ENCODE results near the gene SVIL.
A peak's percentile ranks its signal among the peaks of the same experiment; 100 is the strongest.

Gene SVIL, protein sequence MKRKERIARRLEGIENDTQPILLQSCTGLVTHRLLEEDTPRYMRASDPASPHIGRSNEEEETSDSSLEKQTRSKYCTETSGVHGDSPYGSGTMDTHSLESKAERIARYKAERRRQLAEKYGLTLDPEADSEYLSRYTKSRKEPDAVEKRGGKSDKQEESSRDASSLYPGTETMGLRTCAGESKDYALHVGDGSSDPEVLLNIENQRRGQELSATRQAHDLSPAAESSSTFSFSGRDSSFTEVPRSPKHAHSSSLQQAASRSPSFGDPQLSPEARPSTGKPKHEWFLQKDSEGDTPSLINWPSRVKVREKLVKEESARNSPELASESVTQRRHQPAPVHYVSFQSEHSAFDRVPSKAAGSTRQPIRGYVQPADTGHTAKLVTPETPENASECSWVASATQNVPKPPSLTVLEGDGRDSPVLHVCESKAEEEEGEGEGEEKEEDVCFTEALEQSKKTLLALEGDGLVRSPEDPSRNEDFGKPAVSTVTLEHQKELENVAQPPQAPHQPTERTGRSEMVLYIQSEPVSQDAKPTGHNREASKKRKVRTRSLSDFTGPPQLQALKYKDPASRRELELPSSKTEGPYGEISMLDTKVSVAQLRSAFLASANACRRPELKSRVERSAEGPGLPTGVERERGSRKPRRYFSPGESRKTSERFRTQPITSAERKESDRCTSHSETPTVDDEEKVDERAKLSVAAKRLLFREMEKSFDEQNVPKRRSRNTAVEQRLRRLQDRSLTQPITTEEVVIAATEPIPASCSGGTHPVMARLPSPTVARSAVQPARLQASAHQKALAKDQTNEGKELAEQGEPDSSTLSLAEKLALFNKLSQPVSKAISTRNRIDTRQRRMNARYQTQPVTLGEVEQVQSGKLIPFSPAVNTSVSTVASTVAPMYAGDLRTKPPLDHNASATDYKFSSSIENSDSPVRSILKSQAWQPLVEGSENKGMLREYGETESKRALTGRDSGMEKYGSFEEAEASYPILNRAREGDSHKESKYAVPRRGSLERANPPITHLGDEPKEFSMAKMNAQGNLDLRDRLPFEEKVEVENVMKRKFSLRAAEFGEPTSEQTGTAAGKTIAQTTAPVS (N-terminal part only)

DNA sequence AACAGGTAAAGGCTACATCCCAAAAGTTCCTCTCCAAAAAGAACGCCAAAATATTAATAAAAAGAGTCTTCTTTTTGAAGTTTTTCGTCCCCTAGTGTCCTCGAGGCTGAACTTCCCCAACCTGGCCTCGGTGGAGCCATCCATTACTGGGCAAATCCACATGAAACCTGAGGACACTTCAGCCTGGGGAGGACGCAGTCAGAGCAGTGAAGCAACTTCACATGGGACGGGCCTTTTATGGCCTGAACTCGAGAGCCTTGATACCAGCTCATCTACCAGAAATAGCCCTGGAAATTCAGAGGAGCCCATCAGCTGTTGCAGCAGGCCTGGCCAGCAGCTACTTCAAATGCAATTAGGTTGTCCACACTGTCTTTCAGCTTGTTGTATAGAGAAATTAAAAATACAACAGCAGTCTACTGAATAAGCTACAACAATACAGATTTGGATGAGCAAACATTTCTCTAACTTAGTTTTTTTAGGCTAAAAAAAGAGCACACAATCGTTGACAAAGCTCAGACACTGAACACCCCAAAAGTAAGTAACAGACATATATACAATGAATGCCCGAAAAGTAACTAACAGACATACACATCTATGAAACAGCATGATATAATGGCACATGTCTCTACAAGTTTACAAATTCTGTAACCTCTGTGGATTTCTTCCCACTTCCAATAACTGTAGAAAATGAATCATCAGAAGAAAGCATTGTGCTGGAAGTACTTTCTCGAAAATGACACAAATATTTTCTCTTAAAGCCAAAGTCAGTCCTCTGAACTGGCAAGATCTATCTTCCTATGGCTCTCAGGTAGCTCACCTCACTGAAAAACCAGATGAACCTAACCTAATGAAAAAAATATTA, at the start of gene SVIL:
Gene SVIL, minus strand, starts transcription at position 208 of the 862 bp plus-strand sequence. CDS start 79,913 bp downstream, outside the sequence.
- no peak for DNase-seq

DNA sequence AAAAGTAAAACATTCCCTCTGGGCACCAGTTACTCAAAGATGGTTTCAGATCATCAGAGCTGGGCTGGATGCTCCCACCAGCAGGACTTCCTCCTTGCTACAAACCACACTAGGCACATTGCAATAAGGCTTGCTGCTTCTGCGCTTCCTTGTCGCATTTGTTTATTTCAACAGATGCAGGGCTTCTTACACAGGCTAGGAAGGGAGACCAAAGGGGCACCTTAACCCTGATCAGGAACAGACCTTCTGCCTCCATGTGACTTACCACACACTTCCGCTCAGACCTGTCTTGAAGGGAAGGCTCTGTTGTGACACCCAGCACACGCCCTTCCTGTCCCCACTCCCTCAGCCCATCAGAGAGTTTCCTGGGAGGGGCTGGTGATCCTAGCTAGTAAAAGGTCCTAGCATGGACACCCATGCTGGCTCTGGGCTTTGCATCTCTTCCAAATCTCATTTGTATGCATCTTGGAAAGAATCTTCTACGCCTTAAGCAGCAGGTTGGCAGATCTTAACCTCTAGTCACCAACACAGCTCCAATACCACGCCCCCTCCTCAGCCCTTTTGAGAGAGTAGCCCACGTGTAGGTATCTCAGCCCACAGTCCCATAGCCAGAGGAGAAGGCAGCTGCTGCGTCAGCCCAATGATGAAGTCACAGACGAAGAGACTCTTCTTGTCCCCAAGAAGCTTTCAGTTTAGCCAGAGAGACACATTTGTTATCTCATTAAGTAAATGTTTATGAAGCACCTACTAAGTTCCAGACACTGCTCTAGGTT, 47.1 kb upstream of the SVIL start:
- no peak for DNase-seq

- no peak for DNase-seq
Observed at GRCh38 chr10:29680091-29680490, 45.3 kb upstream of the SVIL start.

DNA sequence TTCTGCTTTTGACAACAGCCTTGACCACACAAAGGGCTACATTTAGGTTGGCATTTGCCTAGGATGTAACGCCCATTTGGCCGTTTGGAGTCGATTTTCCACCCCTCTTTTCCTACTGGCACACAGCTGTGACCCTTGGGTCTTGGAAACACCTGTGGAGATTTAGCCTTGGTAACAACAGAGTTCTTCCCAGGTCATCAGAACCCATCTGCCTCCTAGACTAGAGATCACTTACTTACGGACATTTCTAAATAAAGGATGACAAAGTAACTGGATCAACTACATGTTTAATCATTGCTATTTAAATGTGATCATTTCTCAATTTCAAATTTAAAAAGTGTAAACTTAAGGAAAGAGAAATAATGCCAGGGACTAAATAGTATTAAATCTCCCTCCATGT, 42.0 kb upstream of the SVIL start:
- no peak for DNase-seq

DNA sequence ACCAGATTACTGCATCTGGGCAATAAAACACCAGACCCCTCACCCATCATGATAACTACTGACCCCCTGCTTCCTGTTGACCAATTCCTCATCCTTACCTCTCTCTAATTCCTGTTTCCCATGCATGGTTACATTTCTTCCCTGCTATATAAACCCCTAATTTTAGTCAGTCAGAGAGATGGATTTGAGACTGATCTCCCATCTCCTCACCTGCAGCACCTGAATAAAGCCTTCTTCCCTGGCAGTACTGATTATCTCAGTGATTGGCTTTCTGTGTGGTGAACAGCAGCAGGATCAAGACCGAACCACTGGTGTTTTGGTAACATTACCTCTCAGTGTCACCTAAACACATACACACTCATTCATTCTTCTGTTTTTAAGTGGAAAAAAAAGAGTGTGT, 41.2 kb upstream of the SVIL start:
- DNase-seq: no peak

GRCh38 chr10:29671968-29672367, 37.2 kb upstream of the SVIL start:
- no peak for DNase-seq

DNA sequence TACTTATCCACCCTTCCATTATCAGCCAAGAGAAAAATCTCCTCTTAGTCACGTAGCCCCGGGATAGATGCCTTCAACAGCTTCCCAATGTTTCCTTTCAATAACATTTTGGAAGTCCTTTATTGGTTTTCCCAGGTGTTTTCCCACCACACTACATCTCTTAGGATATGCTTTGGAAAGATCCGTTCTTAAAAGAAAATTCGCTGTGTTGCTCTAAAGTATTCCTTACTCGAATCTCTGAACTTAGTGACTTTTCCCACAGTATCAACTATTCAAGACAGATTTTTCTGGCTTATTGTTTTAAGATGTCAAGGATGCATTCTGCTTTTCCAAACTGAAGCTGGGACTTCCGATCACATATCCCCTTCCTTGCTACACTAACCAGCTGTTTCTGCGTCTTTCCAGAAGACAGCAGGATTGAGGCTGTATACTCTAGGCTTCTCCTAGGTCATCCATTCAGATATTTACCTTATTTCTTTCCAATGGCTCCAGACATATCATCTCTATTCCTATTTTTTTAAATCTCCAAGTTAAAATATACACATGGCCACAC, 36.5 kb upstream of the SVIL start:
- DNase-seq: no peak

- DNase-seq: no peak
Observed at GRCh38 chr10:29670761-29671160, 36.0 kb upstream of the SVIL start.

DNA sequence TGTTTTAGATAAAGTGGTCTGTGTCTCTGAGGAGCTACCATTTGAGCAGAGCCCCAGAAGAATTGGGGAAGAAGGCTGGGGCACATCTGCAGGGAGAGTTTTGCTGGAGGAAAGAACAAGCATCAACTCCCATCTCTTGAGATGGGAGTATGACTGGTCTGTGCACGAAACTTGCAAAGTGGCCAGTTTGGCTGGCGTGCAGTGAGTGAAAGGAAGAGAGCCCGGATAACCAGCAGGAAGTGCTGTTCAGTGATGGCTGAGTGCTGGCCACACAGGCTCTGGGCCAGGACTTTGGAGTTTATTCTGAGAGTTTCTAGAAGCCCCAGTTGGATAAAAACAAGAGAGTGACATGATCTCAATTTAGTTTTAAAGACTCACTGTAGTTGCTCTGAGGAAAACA, 34.4 kb upstream of the SVIL start:
- DNase-seq: no peak

DNA sequence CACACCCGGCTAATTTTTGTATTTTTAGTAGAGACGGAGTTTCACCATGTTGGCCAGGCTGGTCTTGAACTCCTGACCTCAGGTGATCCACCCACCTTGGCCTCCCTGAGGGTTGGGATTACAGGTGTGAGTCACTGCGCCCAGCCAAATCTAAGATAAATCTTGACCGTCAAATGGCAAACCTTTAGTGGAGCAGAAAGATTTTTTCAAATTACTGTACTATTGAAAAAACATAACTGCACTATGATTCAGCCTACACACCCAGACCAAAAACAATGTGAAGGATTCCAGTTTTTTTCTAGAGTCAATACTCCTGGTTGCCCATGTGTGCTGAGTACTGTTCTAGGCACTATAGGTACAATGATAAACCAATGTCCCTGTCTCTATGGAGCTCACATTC, 33.9 kb upstream of the SVIL start:
- DNase-seq: no peak

- no peak for DNase-seq
Observed at GRCh38 chr10:29667191-29667590, 32.4 kb upstream of the SVIL start.

GRCh38 chr10:29666201-29666600, 31.4 kb upstream of the SVIL start:
- no peak for DNase-seq

DNA sequence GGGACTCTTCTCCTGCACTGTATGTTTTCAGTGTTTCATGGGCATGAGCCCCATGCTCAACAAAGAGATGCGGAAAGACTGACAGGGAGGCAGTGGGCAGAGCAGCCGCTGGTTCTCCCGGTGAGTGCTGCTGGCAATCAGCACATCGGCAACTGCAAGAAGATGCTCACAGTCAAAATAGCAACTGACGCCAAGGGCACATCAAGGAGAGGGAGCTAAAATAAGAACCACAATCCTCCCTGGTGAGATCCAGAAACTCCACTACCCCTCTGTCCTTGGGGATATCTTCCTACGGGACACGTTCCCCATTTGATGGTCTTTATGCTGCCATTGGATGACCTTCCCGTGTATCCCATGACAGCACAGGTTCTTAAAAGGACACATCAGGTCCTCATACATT, 28.9 kb upstream of the SVIL start:
- DNase-seq: no peak

DNA sequence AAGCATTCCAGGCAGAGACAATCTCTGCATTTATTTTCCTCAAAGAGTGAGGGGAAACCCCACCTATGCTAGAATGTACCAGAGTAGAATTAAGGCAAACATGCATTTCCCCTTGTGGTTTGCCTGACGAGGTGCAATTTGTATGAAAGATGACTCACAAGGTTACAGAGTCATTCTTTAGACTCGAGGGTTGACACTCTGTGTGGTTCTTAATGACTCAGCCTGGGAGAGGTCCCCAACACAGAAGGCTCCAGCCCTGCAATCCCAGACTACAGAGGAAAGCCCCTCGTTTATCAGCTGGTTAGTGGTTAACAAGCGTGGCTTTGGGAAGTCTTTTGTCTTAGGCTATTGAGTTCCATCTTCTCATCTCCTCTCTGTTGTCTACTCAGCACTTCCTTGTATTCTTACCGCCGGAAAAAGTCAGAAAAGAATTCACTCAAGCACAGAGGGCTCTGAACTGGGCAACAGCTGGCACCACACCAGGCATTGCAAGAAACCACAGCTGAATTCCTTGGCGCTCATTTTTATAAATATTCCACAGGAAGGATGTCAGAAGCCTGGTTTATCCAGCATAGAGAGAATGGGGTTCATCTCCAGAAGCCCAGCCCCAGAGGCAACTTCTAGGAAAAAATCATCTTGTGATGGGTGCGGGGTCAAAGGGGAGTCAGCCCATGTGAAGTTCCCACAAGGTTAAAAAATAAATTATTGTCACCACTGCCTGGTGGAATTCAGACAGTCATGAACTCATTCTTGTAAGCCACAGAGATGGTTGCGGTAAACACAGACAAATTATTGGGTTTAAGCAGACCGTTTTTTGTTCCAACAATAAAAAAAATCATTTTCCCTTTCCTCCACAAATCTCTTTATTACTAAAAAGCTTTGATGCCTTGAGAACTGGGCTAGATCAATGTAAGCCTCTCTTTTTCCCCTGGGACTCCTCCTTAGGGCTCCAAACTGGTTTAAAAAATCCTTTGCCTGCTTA, 24.5 kb upstream of the SVIL start:
- DNase-seq: peak in 1 of 51 donors; percentile 19

GRCh38 chr10:29657719-29658274, 23.0 kb upstream of the SVIL start:
- DNase-seq: no peak

DNA sequence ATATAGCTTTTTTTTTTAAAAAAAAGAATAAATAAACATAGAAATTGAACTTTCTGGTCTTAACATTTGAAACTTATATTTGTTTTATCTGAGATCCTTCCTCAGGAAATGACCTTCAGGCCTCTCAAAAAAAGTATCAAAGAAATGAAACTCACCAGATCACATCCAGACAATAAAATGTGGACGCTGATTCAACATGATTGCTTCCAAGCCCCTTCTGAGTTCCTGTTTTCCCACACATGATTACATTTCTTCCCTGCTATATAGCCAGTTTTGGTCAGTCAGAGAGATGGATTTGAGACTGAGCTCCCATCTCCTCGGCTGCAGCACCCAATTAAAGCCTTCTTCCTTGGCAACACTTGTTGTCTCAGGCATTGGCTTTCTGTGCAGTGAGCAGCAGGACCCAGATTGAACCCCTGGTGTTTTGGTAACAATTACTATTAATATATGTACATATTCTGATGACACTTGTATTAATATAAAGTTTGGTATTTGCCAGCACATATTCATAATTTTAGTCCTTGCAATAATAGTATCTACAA, 21.8 kb upstream of the SVIL start:
- no peak for DNase-seq

GRCh38 chr10:29652192-29652591, 17.4 kb upstream of the SVIL start:
- DNase-seq: no peak

- no peak for DNase-seq
Observed at GRCh38 chr10:29651767-29652166, 17.0 kb upstream of the SVIL start.

Data from hypothalamus (tissue), 51 donors.